WTC11 (cell line): ENCODE data around the gene STXBP6. TPM values are rescaled to one million over a fixed set of nuclear protein-coding genes. Genes with fewer than 3 reads are reported as not detected.

Experiments
- ATAC-seq: fragments of 200-7000 bp; cut with Tn5 transposase; 2 replicates; pipeline ENCODE4 v1.10.0; 2021; ENCODE audit warnings: mild to moderate bottlenecking, moderate library complexity
- CTCF ChIA-PET: fragments of 300-600 bp; sonication (Branson Sonifier 250); formaldehyde crosslinking; loops from one replicate; lab custom pipeline; 2021; ENCODE audit warnings: antibody characterized with exemption; lab: Charles Lee
- POLR2A ChIA-PET: fragments of 350-600 bp; sonication (Branson Sonifier 250); formaldehyde crosslinking; loops from one replicate; lab custom pipeline; 2021; ENCODE audit warnings: antibody characterized with exemption; lab: Charles Lee
- DNase-seq: peaks from one replicate; pipeline ENCODE4 v3.0.0; 2021; ENCODE audit warnings: low spot score
- H3K27ac Mint-ChIP-seq: 2 replicates; pipeline ENCODE4 v1.8.0; 2021; ENCODE audit warnings: mixed read lengths
- H3K27me3 Mint-ChIP-seq: 2 replicates; pipeline ENCODE4 v1.8.0; 2021; ENCODE audit warnings: low read depth, mild to moderate bottlenecking, moderate library complexity, mixed read lengths
- H3K36me3 Mint-ChIP-seq: 2 replicates; pipeline ENCODE4 v1.8.0; 2021; ENCODE audit warnings: mixed read lengths
- H3K4me1 Mint-ChIP-seq: 2 replicates; pipeline ENCODE4 v1.8.0; 2022; ENCODE audit warnings: mixed read lengths
- H3K4me3 Mint-ChIP-seq: 2 replicates; pipeline ENCODE4 v1.8.0; 2021; ENCODE audit warnings: mild to moderate bottlenecking, moderate library complexity, mixed read lengths
- H3K9me3 Mint-ChIP-seq: 2 replicates; pipeline ENCODE4 v1.8.0; 2021; ENCODE audit warnings: mixed read lengths
- AFF4 ChIP-seq: sonication (generic); formaldehyde crosslinking; IDR thresholded peaks from 2 replicates; pipeline ENCODE4 v1.8.1; 2023; ENCODE audit warnings: mild to moderate bottlenecking, missing genetic modification reagents, borderline replicate concordance
- GTF2I ChIP-seq: fragments of 250-450 bp; sonication (Bioruptor Pico); conservative IDR thresholded peaks from 2 replicates; pipeline ENCODE4 v1.4.0; 2021; ENCODE audit warnings: mild to moderate bottlenecking
- MXD4 ChIP-seq: fragments of 250-450 bp; sonication (Bioruptor Pico); IDR thresholded peaks from 2 replicates; pipeline ENCODE4 v1.8.0; 2021; ENCODE audit warnings: mild to moderate bottlenecking, moderate library complexity, borderline replicate concordance
- NR2C2 ChIP-seq: sonication (generic); formaldehyde crosslinking; IDR thresholded peaks from 2 replicates; pipeline ENCODE4 v1.8.0; 2022; ENCODE audit warnings: mild to moderate bottlenecking, missing genetic modification reagents
- NR3C1 ChIP-seq: sonication (generic); formaldehyde crosslinking; conservative IDR thresholded peaks from 2 replicates; pipeline ENCODE4 v1.8.1; 2023; ENCODE audit warnings: low read depth, mild to moderate bottlenecking, missing genetic modification reagents
- OVOL2 ChIP-seq: fragments of 250-450 bp; sonication (Bioruptor Pico); IDR thresholded peaks from 2 replicates; pipeline ENCODE4 v1.9.0; 2021; ENCODE audit warnings: mild to moderate bottlenecking, borderline replicate concordance
- SMAD4 ChIP-seq: sonication (generic); formaldehyde crosslinking; IDR thresholded peaks from 2 replicates; pipeline ENCODE4 v1.8.0; 2022; ENCODE audit warnings: mild to moderate bottlenecking, missing genetic modification reagents
- ZNF121 ChIP-seq: sonication (generic); formaldehyde crosslinking; IDR thresholded peaks from 2 replicates; pipeline ENCODE4 v1.8.0; 2023; ENCODE audit warnings: missing genetic modification reagents
- total RNA-seq: library from RNA; stranded (reverse); gene quantifications from 3 replicates; pipeline ENCODE4 v1.2.3, GENCODE V29; 2021
- TF ChIP-seq, protein P1 (sequence below): sonication (generic); formaldehyde crosslinking; IDR thresholded peaks from 2 replicates; pipeline ENCODE4 v1.8.1; 2022; ENCODE audit warnings: missing genetic modification reagents, borderline replicate concordance

Gene STXBP6
- total RNA-seq, 1 experiment from 2014 or later: 4.2 TPM

- no peak for TF ChIP-seq MXD4 (CRISPR knock-in tag)
- no peak for TF ChIP-seq AFF4 (CRISPR knock-in tag)
- no peak for TF ChIP-seq OVOL2 (CRISPR knock-in tag)
- TF ChIP-seq GTF2I (CRISPR knock-in tag): no peak
- no peak for TF ChIP-seq SMAD4
- CTCF ChIA-PET: no interaction called here
- H3K9me3 Mint-ChIP-seq: no peaks in the 10 kb centered on the region
- no peaks in the 10 kb centered on the region for H3K4me1 Mint-ChIP-seq
- POLR2A ChIA-PET: no interaction called here
- no peak overlapping the region for H3K27ac Mint-ChIP-seq
- ATAC-seq (no peak), DNase-seq (no peak)
- H3K4me3 Mint-ChIP-seq: no peak overlapping the region
- no peaks in the 10 kb centered on the region for H3K36me3 Mint-ChIP-seq
- no peaks in the 10 kb centered on the region for H3K27me3 Mint-ChIP-seq
Measured at GRCh38 chr14:24900269-24901100, 149.5 kb downstream of the STXBP6 start.

DNA sequence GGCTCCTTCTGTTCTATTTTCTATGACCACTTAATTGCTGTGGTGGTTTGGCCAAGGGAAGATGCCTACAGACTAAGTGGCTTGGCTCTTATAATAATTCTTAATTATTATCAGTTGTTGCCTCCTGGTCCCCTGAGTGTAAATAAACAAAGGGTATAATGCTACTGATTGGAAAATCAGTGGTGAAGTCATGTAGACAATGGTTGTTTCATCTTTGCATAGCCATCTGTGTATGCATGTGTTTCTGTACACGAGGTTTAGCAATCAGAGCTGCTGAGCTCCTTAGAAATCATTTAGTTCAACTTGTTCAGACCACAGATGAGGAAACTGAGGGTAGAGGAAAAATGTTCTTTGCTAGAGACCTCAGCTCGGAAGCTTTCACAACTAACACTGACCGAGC, 152.2 kb downstream of the STXBP6 start:
- CTCF ChIA-PET: no interaction called here
- TF ChIP-seq AFF4 (CRISPR knock-in tag) (no peak), NR2C2 (CRISPR knock-in tag) (no peak)
- TF ChIP-seq, all 79 proteins: peak for 0

GRCh38 chr14:24895622-24896021, 154.3 kb downstream of the STXBP6 start:
- Mint-ChIP-seq H3K27ac (no peak overlapping the region), H3K36me3 (no peaks in the 10 kb centered on the region), H3K27me3 (no peaks in the 10 kb centered on the region), H3K4me1 (no peaks in the 10 kb centered on the region), H3K9me3 (peaks cover 9% of the 10 kb centered on the region), H3K4me3 (no peak overlapping the region)
- ATAC-seq (no peak), DNase-seq (no peak)
- CTCF ChIA-PET: no interaction called here
- TF ChIP-seq, protein P1, sequence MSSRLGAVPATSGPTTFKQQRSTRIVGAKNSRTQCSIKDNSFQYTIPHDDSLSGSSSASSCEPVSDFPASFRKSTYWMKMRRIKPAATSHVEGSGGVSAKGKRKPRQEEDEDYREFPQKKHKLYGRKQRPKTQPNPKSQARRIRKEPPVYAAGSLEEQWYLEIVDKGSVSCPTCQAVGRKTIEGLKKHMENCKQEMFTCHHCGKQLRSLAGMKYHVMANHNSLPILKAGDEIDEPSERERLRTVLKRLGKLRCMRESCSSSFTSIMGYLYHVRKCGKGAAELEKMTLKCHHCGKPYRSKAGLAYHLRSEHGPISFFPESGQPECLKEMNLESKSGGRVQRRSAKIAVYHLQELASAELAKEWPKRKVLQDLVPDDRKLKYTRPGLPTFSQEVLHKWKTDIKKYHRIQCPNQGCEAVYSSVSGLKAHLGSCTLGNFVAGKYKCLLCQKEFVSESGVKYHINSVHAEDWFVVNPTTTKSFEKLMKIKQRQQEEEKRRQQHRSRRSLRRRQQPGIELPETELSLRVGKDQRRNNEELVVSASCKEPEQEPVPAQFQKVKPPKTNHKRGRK (CRISPR knock-in tag): no peak
- no peak for TF ChIP-seq ZNF121 (CRISPR knock-in tag)
- no peak for TF ChIP-seq NR3C1 (CRISPR knock-in tag)
- POLR2A ChIA-PET: no interaction called here

More for the DNA sequence above, 152.2 kb downstream of the STXBP6 start:
- no peaks in the 10 kb centered on the region for H3K9me3 Mint-ChIP-seq
- no peaks in the 10 kb centered on the region for H3K36me3 Mint-ChIP-seq
- POLR2A ChIA-PET: no interaction called here
- H3K27ac Mint-ChIP-seq: no peak overlapping the region
- no peaks in the 10 kb centered on the region for H3K27me3 Mint-ChIP-seq
- no peak overlapping the region for H3K4me3 Mint-ChIP-seq
- DNase-seq (no peak), ATAC-seq (no peak)
- H3K4me1 Mint-ChIP-seq: no peaks in the 10 kb centered on the region
